NCI-H1694 (cell line): ENCODE data around the gene KRTAP9-6.
"Not testable (repeated sequence)": the region's sequence is repeated elsewhere in the genome, so short reads cannot be mapped to it uniquely, and the experiment has no call there.

ENCODE experiments used
- DNase-seq: peaks from one replicate; lab custom pipeline; 2025; lab: John Stamatoyannopoulos, UW

KRTAP9-6 gene

GRCh38 chr17:41265078-41265477 is at the start of gene KRTAP9-6:
Gene KRTAP9-6, plus strand, starts transcription at chr17:41265378. Its CDS starts 0 bp downstream, at chr17:41265378.
- no peak for DNase-seq

- DNase-seq, result no peak
Measured at GRCh38 chr17:41215681-41216080, 49.5 kb upstream of the KRTAP9-6 start.

- DNase-seq, result no peak
Measured at GRCh38 chr17:41223821-41224220, 41.4 kb upstream of the KRTAP9-6 start.

GRCh38 chr17:41226051-41226450 is 39.1 kb upstream of the KRTAP9-6 start:
- DNase-seq, result no peak

- not testable (repeated sequence) for DNase-seq
Measured at GRCh38 chr17:41226598-41227095, 38.5 kb upstream of the KRTAP9-6 start, which contains the start of gene KRTAP9-2. Gene KRTAP9-2, plus strand, starts transcription at chr17:41226648. Its CDS starts 7 bp downstream, at chr17:41226655.

- DNase-seq, result no peak
Measured at GRCh38 chr17:41230094-41230493, 35.1 kb upstream of the KRTAP9-6 start.

GRCh38 chr17:41231731-41232130 is 33.4 kb upstream of the KRTAP9-6 start:
- DNase-seq, result no peak

GRCh38 chr17:41232399-41233105 is 32.6 kb upstream of the KRTAP9-6 start, which contains the start of gene KRTAP9-3:
Gene KRTAP9-3, plus strand, starts transcription at chr17:41232449. Its CDS starts 53 bp downstream, at chr17:41232502.
- DNase-seq, result not testable (repeated sequence)

- DNase-seq, result not testable (repeated sequence)
Measured at GRCh38 chr17:41237116-41237515, 28.1 kb upstream of the KRTAP9-6 start.

GRCh38 chr17:41237949-41238437 is 27.2 kb upstream of the KRTAP9-6 start, which contains the start of gene KRTAP9-8:
Gene KRTAP9-8, plus strand, starts transcription at chr17:41237999. Its CDS starts 53 bp downstream, at chr17:41238052.
- DNase-seq, result not testable (repeated sequence)

- not testable (repeated sequence) for DNase-seq
Measured at GRCh38 chr17:41246995-41247787, 18.0 kb upstream of the KRTAP9-6 start.

- not testable (repeated sequence) for DNase-seq
Measured at GRCh38 chr17:41249637-41250240, 15.4 kb upstream of the KRTAP9-6 start, which contains the start of gene KRTAP9-4. Gene KRTAP9-4, plus strand, starts transcription at chr17:41249687. Its CDS starts 34 bp downstream, at chr17:41249721.

- DNase-seq, result no peak
Measured at GRCh38 chr17:41251261-41251660, 13.9 kb upstream of the KRTAP9-6 start.

- no peak for DNase-seq
Measured at GRCh38 chr17:41254861-41255260, 10.3 kb upstream of the KRTAP9-6 start.

- not testable (repeated sequence) for DNase-seq
Measured at GRCh38 chr17:41255381-41256290, 9.5 kb upstream of the KRTAP9-6 start, which contains the start of gene KRTAP9-9. Gene KRTAP9-9, plus strand, starts transcription at chr17:41255384.

GRCh38 chr17:41256291-41256685 is 8.9 kb upstream of the KRTAP9-6 start:
- no peak for DNase-seq

GRCh38 chr17:41258406-41258805 is 6.8 kb upstream of the KRTAP9-6 start:
- DNase-seq, result no peak

- DNase-seq, result no peak
Measured at GRCh38 chr17:41263212-41263611, 2.0 kb upstream of the KRTAP9-6 start.

- no peak for DNase-seq
Measured at GRCh38 chr17:41264599-41264998, 579 bp upstream of the KRTAP9-6 start.

- DNase-seq, result no peak
Measured at GRCh38 chr17:41267711-41268110, 2.5 kb downstream of the KRTAP9-6 start.

GRCh38 chr17:41271323-41271722 is 6.1 kb downstream of the KRTAP9-6 start:
- DNase-seq, result not testable (repeated sequence)
